Stimulated activated CD8-positive, alpha-beta memory T cell treated with anti-CD3 and anti-CD28 coated beads, Interleukin-12 subunit alpha, Interleukin-12 subunit beta, amount 100 ng/mL, for 4 hours (primary cell): ENCODE data around the gene DNAL4.

Source experiments
- DNase-seq: peaks from one replicate; pipeline ENCODE4 v3.0.0-alpha.2; 2020; ENCODE audit warnings: low read depth

DNAL4 gene

GRCh38 chr22:38740116-38740723 is 53.7 kb downstream of the DNAL4 start:
- no peak for DNase-seq

- DNase-seq = no peak
These were observed 54.5 kb downstream of the DNAL4 start for GRCh38 chr22:38739300-38740055.

GRCh38 chr22:38738475-38739070 is 55.4 kb downstream of the DNAL4 start:
- DNase-seq = no peak

- no peak for DNase-seq
These were observed 56.5 kb downstream of the DNAL4 start for GRCh38 chr22:38737302-38738060.

GRCh38 chr22:38736257-38736570 is 57.7 kb downstream of the DNAL4 start:
- no peak for DNase-seq

GRCh38 chr22:38735465-38736256 is 58.3 kb downstream of the DNAL4 start:
- no peak for DNase-seq

- DNase-seq = no peak
These were observed 58.8 kb downstream of the DNAL4 start for GRCh38 chr22:38735126-38735464.

GRCh38 chr22:38734421-38735100 is 59.4 kb downstream of the DNAL4 start:
- no peak for DNase-seq

- DNase-seq = no peak
These were observed 60.1 kb downstream of the DNAL4 start for GRCh38 chr22:38733724-38734381.

- no peak for DNase-seq
These were observed 60.6 kb downstream of the DNAL4 start for GRCh38 chr22:38733329-38733723.

GRCh38 chr22:38732251-38732815 is 61.6 kb downstream of the DNAL4 start:
- no peak for DNase-seq

- no peak for DNase-seq
These were observed 62.2 kb downstream of the DNAL4 start for GRCh38 chr22:38731703-38732161.

- no peak for DNase-seq
These were observed 63.5 kb downstream of the DNAL4 start for GRCh38 chr22:38730411-38730871.

GRCh38 chr22:38729946-38730345 is 64.0 kb downstream of the DNAL4 start:
- no peak for DNase-seq

- DNase-seq = no peak
These were observed 64.8 kb downstream of the DNAL4 start for GRCh38 chr22:38728871-38729796.
